Measurements from ENCODE around the gene HSPA2. TPM values are rescaled to one million over a fixed set of nuclear protein-coding genes. Genes with fewer than 3 reads are reported as not detected.

Gene HSPA2
- total and polyA plus RNA-seq, 2 of the 13 experiments (the other 11 are each of a cell fraction or from before 2014, with no cell fraction given), result 0.15 to 0.27 TPM

- TF ChIP-seq ZNF564 (CRISPR knock-in tag; IDR thresholded peaks at IDR 0.05), result no peak
- TF ChIP-seq REPIN1 (CRISPR knock-in tag; IDR thresholded peaks at IDR 0.05; ENCODE audit: borderline replicate concordance, low read depth), result no peak
- no peak for TF ChIP-seq CC2D1A (CRISPR knock-in tag; IDR thresholded peaks at IDR 0.05)
- TF ChIP-seq ZGPAT (CRISPR knock-in tag; IDR thresholded peaks at IDR 0.05), result no peak
- no peak for TF ChIP-seq RARA (CRISPR knock-in tag; IDR thresholded peaks at IDR 0.05)
- TF ChIP-seq GATAD1 (CRISPR knock-in tag; IDR thresholded peaks at IDR 0.05), result no peak
- TF ChIP-seq ZBED4 (CRISPR knock-in tag; IDR thresholded peaks at IDR 0.05; ENCODE audit: borderline replicate concordance), result no peak
- TF ChIP-seq ZNF567 (CRISPR knock-in tag; IDR thresholded peaks at IDR 0.05; ENCODE audit: borderline replicate concordance), result no peak
- TF ChIP-seq NKX3-1 (CRISPR knock-in tag; IDR thresholded peaks at IDR 0.05), result no peak
- no peak for TF ChIP-seq FOXJ3 (CRISPR knock-in tag; IDR thresholded peaks at IDR 0.05; ENCODE audit: borderline replicate concordance)
- no peak; the same call in 1 of the 2 replicates for TF ChIP-seq CSRNP1 (CRISPR knock-in tag; IDR thresholded peaks at IDR 0.05)
- no peak for TF ChIP-seq MAZ (IDR thresholded peaks at IDR 0.05; ENCODE audit: borderline replicate concordance, low read depth, low read length)
- no peak for TF ChIP-seq MAZ (CRISPR knock-in tag; IDR thresholded peaks at IDR 0.05; ENCODE audit: low read depth)
- no peak for TF ChIP-seq SRY (CRISPR knock-in tag; IDR thresholded peaks at IDR 0.05)
- TF ChIP-seq RBAK (CRISPR knock-in tag; IDR thresholded peaks at IDR 0.05), result no peak
Measured at GRCh38 chr14:64502887-64503433, 37.6 kb upstream of the HSPA2 start (continued).
